MCF 10A (cell line): ENCODE data around the gene RUNX3. TPM values are rescaled to one million over a fixed set of nuclear protein-coding genes. Genes with fewer than 3 reads are reported as not detected.

Source experiments
- BruUV-seq: library from RNA; stranded (reverse); fragments of 400-500 nt; replicated peaks from 2 replicates; lab custom pipeline; 2021; lab: Mats Ljungman, UMichigan
- CTCF ChIA-PET: fragments of 300-600 bp; sonication (Branson Sonifier 250); formaldehyde crosslinking; extraction: SDS; loops from one replicate; lab custom pipeline; 2021; ENCODE audit warnings: antibody characterized with exemption, inconsistent platforms; lab: Yijun Ruan, JAX
- POLR2A ChIA-PET: fragments of 300-600, 350-650 bp; sonication (Branson Sonifier 250); formaldehyde crosslinking; extraction: SDS; loops from one replicate; lab custom pipeline; 2020; ENCODE audit warnings: antibody characterized with exemption, inconsistent platforms; lab: Yijun Ruan, JAX
- DNase-seq: peaks from one replicate; pipeline ENCODE4 v3.0.0-alpha.2; 2018; ENCODE audit not compliant: unreplicated experiment
- H3K27ac Mint-ChIP-seq: one replicate; pipeline ENCODE4 v1.8.0; 2022; ENCODE audit warnings: mild to moderate bottlenecking, low read depth, mixed read lengths; ENCODE audit not compliant: unreplicated experiment
- H3K27me3 Mint-ChIP-seq: one replicate; pipeline ENCODE4 v1.8.0; 2022; ENCODE audit warnings: mixed read lengths; ENCODE audit not compliant: insufficient read depth, unreplicated experiment
- H3K36me3 Mint-ChIP-seq: one replicate; pipeline ENCODE4 v1.8.0; 2022; ENCODE audit warnings: mild to moderate bottlenecking, moderate library complexity, mixed read lengths; ENCODE audit not compliant: insufficient read depth, unreplicated experiment
- H3K4me1 Mint-ChIP-seq: one replicate; pipeline ENCODE4 v1.8.0; 2022; ENCODE audit warnings: mixed read lengths; ENCODE audit not compliant: insufficient read depth, unreplicated experiment
- H3K4me3 Mint-ChIP-seq: one replicate; pipeline ENCODE4 v1.8.0; 2022; ENCODE audit warnings: mild to moderate bottlenecking, moderate library complexity, mixed read lengths; ENCODE audit not compliant: unreplicated experiment
- H3K9me3 Mint-ChIP-seq: one replicate; pipeline ENCODE4 v1.8.0; 2022; ENCODE audit warnings: mixed read lengths; ENCODE audit not compliant: unreplicated experiment
- intact Hi-C: fragments of 100-400 bp; cut with micrococcal nuclease; formaldehyde crosslinking; loops from 2 replicates; pipeline ENCODE4 v1.14.1; 2022
- total RNA-seq: library from RNA; stranded (reverse); gene quantifications from 2 replicates; pipeline ENCODE4 v1.2.3, GENCODE V29; 2022
- TF ChIP-seq, protein P1 (sequence below): fragments of 200-600 bp; IDR thresholded peaks from one replicate; pipeline ENCODE4 v1.8.0; 2022; ENCODE audit warnings: antibody characterized with exemption, mild to moderate bottlenecking; ENCODE audit not compliant: unreplicated experiment

RUNX3 gene
- total RNA-seq, 1 experiment from 2014 or later, result not detected

- no peak overlapping the region for H3K4me3 Mint-ChIP-seq
- H3K27me3 Mint-ChIP-seq, result no peaks in the 10 kb centered on the region
- TF ChIP-seq, protein P1, sequence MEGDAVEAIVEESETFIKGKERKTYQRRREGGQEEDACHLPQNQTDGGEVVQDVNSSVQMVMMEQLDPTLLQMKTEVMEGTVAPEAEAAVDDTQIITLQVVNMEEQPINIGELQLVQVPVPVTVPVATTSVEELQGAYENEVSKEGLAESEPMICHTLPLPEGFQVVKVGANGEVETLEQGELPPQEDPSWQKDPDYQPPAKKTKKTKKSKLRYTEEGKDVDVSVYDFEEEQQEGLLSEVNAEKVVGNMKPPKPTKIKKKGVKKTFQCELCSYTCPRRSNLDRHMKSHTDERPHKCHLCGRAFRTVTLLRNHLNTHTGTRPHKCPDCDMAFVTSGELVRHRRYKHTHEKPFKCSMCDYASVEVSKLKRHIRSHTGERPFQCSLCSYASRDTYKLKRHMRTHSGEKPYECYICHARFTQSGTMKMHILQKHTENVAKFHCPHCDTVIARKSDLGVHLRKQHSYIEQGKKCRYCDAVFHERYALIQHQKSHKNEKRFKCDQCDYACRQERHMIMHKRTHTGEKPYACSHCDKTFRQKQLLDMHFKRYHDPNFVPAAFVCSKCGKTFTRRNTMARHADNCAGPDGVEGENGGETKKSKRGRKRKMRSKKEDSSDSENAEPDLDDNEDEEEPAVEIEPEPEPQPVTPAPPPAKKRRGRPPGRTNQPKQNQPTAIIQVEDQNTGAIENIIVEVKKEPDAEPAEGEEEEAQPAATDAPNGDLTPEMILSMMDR, result no peak
- DNase-seq, result no peak
- H3K4me1 Mint-ChIP-seq, result no peaks in the 10 kb centered on the region
- no peaks in the 10 kb centered on the region for H3K9me3 Mint-ChIP-seq
- BruUV-seq, result no TSS peak
- ChIA-PET CTCF (interaction anchor here (0.6 to 1.0 kb wide), 2 partner anchors 12 to 313 kb away, joined by 4 to 5 read pairs; no protein-coding TSS in a partner anchor), POLR2A (interaction anchor here (0.7 kb wide), 1 partner anchor 9 kb away, joined by 3 read pairs; no protein-coding TSS in a partner anchor)
- intact Hi-C loops, result no loop called here
- H3K27ac Mint-ChIP-seq, result no peak overlapping the region
- no peaks in the 10 kb centered on the region for H3K36me3 Mint-ChIP-seq
Measured at GRCh38 chr1:24935615-24936484, 5.8 kb upstream of the RUNX3 start.

- CTCF ChIA-PET, result interaction anchor here (0.6 to 1.3 kb wide), 3 partner anchors 12 to 166 kb away, joined by 3 to 5 read pairs (median 4); no protein-coding TSS in a partner anchor
- intact Hi-C loops, result no loop called here
- POLR2A ChIA-PET, result no interaction called here
Measured at GRCh38 chr1:24935196-24935526, 5.1 kb upstream of the RUNX3 start.

DNA sequence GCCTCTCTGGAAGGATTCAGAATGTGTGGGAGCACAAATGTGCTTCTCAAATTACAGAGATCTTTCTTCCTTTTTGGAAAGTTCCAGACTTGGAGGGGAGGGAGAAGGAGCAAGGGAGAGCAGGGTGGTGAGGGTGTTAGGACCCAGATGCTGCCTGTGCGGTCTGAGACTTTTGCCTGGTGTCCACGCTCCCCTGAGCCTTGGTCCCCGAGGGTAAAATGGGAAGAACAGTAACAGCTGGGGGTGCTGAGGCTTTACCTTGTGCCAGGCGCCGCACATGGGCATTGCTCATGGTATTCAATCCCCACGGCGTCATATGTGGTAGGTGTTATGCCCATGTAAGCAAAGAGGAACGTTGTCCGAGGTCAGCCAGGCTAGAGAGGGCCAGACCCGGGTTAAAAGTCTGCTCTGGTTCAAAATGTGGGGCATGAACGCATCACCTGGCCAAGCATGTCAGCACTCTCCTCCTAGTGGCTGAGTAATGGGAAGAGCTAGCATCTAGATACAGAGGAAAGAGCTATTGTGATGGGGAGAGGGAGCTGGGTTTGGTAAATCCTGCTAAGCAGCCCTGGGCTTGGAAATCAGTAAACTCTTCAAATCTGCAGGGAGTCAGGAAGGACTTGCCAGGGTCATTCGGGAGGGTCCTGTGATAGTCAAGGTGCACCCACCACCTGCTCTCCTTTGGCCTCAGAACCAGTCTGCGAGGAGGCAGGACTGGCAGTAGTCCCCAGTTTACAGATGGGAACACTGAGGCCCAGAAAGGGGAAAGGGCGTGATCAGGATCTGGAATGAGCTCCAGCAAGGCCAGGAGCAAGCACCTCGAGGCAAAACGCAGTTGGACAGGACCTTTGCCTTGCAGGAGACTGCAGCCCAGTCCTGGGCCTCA, 4.5 kb upstream of the RUNX3 start:
- no peaks in the 10 kb centered on the region for H3K36me3 Mint-ChIP-seq
- CTCF ChIA-PET, result interaction anchor here (0.6 to 1.3 kb wide), 2 partner anchors 102 to 167 kb away, joined by 3 to 4 read pairs; no protein-coding TSS in a partner anchor
- no peaks in the 10 kb centered on the region for H3K27me3 Mint-ChIP-seq
- no peaks in the 10 kb centered on the region for H3K9me3 Mint-ChIP-seq
- no peak for DNase-seq
- TF ChIP-seq, protein P1, result no peak
- intact Hi-C loops, result no loop called here
- POLR2A ChIA-PET, result no interaction called here
- no TSS peak for BruUV-seq
- no peak overlapping the region for H3K27ac Mint-ChIP-seq
- no peak overlapping the region for H3K4me3 Mint-ChIP-seq
- H3K4me1 Mint-ChIP-seq, result no peaks in the 10 kb centered on the region

More at GRCh38 chr1:24935196-24935526, 5.1 kb upstream of the RUNX3 start:
- Mint-ChIP-seq H3K9me3 (no peaks in the 10 kb centered on the region), H3K4me1 (no peaks in the 10 kb centered on the region), H3K27ac (no peak overlapping the region), H3K27me3 (no peaks in the 10 kb centered on the region), H3K36me3 (no peaks in the 10 kb centered on the region), H3K4me3 (no peak overlapping the region)
- no peak for DNase-seq
- no TSS peak for BruUV-seq
- TF ChIP-seq, protein P1, result no peak

- H3K27me3 Mint-ChIP-seq, result peaks cover 3% of the 10 kb centered on the region
Measured at GRCh38 chr1:24933468-24933867, 3.4 kb upstream of the RUNX3 start.

More at GRCh38 chr1:24933468-24933867, 3.4 kb upstream of the RUNX3 start:
- DNase-seq, result no peak
- Mint-ChIP-seq H3K4me1 (no peaks in the 10 kb centered on the region), H3K36me3 (no peaks in the 10 kb centered on the region), H3K27ac (no peak overlapping the region), H3K4me3 (no peak overlapping the region), H3K9me3 (no peaks in the 10 kb centered on the region)
- ChIA-PET CTCF (interaction anchor here (0.7 to 1.7 kb wide), 4 partner anchors 69 to 168 kb away, joined by 3 to 9 read pairs (median 4); no protein-coding TSS in a partner anchor), POLR2A (no interaction called here)
- no TSS peak for BruUV-seq
- intact Hi-C loops, result no loop called here
- TF ChIP-seq, protein P1, result no peak
